GM18502 (cell line): ENCODE results near the gene PMP22.
A peak's percentile ranks its signal among the peaks of the same experiment; 100 is the strongest.
"Not testable (repeated sequence)": the region's sequence is repeated elsewhere in the genome, so short reads cannot be mapped to it uniquely, and the experiment has no call there.

ENCODE experiments used
- ATAC-seq: cut with Tn5 transposase; IDR thresholded peaks from one replicate; pipeline ENCODE4 v1.9.1; 2021; ENCODE audit warnings: mild to moderate bottlenecking; ENCODE audit not compliant: unreplicated experiment, poor library complexity

The PMP22 gene

DNA sequence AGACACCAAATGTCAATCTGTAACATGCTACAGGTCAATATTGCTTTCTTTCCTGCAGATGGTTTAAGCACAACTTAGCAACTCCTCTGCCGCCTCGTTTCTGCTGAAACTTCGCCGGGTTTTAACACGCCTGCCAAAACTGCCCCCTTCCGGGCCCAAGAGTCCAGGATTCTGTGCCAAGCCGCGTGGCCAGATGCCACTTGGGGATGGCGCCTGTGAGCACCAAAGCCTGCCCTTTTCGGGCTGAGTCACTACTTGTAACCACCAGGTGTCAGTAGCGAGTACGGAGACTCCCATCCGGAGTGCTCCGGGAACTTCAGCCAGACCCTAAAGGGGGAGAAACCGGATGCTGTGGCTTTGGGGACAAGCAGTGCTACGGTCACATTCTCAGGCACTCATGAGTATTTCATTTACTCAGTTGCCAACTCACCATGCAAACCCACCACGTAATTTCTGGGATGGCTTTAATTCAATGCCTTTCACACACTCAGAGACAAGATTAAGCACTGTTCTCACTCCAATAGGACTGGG lies 7.8 kb downstream of the PMP22 start:
- peak; percentile 78 for ATAC-seq

DNA sequence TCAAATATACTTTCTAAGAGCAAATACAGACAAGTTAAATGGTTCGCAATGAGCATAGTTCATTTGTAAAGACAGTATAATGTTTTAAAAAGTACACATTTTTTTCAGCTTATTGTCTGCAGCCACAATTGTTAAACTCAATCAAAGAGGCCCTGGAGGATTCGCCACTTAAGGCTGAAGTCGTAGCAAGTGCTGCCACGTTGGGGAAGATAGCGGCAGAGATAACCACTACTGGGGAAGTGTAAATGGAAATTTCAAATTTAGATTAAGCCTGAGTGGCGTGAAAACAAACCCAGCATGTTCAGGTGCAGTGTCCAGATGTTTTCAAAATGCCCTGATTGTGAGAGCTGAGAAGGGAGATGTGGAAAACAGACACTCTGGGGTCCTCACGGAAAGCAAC lies 8.4 kb downstream of the PMP22 start:
- no peak for ATAC-seq

DNA sequence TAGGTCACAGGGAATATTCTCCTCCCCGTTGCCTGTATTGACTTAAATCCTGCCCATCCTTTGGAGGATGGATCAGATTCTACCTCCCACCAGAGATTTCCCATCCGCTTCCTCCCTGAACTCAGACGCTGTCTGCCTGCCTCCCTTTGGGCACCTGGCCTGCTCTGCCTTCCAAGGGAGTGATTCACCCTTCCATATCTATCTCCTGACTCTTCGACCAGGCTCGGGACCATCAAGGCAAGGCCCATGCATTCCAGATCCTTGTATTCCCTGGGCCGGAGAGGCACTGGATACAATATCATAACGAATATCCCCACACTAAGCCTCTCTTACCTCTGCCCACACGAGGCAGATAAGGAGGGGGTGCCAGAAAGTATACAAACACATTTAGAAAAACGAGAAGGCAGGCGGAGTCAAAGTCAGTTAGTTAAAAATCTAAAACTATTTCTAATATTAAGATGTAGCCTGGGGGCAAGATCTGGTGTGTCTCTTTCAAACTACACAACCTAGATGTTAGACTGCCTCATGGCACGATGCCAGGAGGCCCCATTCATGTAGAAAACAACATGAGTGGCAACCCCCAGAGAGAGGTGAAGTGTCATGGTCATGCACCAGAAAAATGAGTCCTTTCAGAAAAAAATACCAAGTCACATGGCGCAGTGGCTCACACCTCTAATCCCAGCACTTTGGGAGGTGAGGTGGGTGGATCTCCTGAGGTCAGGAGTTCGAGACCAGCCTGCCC lies 9.2 kb downstream of the PMP22 start:
- ATAC-seq: no peak

DNA sequence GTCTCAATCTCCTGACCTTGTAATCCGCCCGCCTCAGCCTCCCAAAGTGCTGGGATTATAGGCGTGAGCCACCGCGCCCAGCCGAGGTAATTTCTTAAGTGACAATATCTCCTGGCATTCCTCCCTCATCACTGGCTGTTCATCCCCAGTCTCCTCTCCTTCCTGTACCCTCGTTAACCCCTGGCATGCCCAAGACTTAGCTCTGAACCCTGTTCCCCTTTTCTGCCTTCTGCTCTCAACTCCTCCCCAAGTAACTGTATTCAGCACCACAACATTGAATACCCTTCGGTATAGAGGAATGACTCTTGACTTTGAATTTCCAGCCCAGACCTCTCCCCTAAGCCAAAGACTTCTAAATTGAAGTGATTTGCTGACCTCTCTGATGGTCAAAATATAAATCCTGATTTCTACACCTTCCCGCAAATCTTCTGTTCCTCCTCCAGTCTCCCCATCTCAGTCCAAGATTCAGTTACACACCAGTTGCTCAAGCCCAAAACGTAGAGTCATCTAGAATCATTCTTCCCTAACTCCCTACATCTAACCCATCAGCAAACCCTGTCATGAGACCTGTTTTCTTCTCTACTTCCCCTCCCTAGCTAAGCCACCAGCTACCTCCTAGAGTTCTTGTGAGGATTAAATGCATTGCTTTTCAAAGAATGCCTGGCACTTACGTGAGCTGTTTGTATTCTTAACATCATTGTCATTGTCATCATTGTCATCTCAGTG lies 14.8 kb downstream of the PMP22 start:
- no peak for ATAC-seq

DNA sequence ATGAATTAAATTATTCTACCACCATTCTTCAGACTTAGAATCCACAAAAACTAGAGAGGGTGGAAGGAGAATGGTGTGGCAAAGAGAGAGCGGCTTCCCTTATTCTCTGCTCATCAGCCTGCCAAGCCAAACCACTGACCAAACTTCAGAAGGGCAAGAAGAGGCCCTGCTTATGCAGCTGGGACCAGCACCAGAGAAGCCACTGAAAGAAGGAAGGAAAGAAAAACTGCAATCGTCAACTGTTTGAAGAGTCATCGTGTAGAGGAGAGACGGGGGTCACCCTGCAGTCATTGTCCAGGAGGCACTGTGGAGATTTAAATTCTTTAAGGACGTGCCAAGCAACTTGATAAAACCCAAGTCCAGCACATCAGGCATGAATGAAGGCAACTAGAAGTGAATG lies 15.6 kb downstream of the PMP22 start:
- ATAC-seq: no peak

DNA sequence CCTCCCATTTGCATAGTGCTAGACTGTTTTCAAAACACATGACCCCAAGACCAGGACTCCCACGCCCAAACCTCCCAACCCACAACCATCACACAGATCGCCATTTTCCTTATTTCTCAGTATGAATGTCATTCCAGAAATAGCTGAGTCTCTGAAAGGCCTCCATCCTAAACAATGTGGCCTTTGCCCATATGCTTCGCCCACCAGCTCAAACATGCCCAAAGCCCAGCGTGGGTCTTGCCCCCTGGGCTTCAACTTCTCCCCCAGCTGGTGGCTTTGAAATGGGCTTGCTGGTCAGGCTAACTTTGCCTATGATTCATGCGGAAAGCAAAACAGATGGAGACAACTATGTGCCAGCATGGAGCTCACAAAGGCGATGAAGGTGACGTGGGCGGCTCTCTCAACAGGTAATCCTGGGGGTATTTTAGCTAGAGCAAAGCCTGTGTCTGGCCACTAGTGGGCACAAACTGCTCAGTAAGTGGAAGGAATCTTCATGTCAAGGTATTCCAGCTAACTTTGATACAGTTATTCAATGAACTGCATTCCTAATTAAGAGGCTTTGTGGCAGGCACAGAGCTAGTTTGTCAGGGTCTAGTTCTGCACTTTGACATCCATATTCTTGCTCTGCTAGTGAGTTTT lies 17.1 kb downstream of the PMP22 start:
- ATAC-seq: no peak

DNA sequence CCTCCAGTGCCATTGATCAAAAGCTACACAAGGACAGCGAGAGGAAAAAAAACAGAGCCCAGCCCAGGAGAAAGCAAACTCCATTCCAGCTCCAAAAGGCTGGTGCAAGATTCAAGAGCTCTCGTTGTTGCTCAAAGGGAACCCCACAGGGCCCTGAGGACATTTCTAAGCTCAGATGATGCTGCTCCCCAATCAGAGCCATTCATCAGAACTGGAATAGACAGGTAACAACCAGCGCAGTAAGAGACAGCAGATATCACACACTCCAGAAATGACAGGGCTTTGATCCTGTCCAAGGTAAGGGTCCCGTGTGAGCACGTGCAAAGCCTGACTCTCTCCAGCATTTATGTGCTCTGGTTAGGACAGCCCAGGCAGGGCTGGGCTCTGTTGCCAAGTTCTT lies 20.1 kb downstream of the PMP22 start:
- no peak for ATAC-seq

DNA sequence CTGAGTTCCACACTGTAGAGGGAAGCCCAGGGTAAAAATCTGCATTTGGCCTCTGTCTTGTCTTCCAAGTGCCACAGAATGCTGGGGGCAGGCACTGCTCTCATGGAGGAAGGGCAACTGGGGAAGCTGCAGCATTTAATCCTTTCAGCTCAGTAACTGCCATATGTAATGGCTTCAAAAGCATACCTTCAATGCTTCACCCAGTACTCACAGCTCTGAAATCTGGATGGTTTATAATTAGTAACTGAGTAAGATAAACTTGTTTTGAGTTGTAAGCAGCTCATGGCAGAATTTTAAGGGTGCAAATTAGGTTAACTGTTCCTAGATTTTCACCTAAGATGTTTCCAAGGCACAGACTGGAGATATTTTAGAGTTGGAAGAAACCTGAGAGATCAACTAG lies 24.5 kb downstream of the PMP22 start:
- no peak for ATAC-seq

DNA sequence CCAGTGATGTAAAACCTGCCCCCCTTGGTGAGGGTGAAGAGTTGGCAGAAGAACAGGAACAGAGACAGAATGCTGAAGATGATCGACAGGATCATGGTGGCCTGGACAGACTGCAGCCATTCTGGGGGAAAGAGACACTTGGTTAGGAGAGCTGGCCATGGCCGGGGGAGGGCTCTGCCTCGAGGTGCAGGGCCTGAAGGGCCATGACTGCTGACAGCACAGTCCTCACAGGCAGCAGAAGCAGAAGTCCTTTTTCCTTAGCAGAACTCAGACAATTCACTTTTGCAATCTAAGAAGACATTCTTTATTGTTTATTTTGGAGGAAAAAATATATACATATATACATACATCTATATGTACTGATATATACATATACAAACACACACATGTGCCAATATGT lies 25.6 kb downstream of the PMP22 start:
- ATAC-seq: no peak

DNA sequence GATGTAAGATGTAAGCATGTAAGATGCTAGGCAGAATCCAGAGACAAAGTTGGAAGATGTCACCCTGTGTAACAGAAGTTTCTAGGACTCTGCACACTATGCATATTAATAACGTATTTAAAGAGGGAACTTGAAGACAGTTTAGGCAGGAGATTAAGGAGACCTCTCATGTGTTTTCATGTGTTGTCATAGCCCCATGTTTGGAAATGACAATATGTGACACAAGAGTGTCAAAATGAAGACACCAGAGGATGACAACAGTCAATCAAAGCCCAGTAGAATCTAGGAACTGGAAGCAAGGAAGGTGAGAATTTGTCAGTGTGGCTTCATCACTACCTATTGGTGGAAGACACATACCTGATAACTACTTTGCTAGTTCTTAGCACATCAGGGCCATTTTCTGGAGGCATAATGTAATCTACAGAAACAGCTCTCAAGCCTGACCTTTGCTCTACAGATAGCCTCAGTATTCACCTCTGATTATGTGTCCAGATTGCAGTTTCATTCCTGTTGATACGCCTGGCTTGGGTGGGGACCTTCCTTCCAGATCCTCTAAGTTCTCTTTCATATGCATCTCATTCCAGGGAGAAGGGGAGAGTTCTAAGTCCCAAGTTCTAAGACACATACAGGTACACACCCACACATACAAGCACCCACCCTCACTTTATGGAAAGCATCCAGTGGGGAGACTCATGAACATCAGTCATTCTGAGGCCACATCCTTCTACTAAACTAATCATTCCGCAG lies 26.3 kb downstream of the PMP22 start:
- no peak for ATAC-seq

DNA sequence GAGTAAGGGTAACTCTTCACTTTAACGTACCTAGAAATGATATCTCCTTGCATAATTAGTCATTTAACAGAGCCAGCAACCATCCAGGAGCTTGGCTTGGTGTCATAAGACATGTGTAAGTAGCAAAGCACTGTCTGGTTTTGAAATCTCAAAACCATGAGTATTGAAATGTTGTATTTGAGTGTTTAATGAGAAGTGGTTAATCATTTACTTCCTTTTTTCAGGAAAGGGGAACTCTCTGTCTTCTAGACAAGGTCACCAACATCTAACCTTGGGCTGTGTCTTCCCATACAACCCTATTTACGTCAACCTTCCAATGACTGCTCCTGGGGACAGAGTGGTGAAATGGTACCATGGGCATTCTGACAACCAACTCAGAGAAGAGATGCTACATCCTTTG lies 27.1 kb downstream of the PMP22 start:
- no peak for ATAC-seq

DNA sequence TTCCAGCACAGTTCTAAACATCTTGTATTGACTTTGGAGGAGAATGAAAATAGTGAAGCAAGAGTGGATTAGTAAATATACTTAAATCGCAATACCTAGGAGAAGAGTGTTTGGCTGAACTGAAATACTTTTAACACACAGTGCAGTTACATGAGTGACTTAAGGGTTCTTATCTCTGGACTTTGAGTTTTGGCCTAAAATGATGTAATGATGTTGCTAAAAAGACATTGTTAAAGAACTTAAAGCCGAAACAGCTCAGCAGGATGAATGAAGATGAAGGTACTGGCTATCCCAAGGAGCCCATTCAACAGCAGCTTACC lies 28.1 kb downstream of the PMP22 start:
- ATAC-seq: no peak

DNA sequence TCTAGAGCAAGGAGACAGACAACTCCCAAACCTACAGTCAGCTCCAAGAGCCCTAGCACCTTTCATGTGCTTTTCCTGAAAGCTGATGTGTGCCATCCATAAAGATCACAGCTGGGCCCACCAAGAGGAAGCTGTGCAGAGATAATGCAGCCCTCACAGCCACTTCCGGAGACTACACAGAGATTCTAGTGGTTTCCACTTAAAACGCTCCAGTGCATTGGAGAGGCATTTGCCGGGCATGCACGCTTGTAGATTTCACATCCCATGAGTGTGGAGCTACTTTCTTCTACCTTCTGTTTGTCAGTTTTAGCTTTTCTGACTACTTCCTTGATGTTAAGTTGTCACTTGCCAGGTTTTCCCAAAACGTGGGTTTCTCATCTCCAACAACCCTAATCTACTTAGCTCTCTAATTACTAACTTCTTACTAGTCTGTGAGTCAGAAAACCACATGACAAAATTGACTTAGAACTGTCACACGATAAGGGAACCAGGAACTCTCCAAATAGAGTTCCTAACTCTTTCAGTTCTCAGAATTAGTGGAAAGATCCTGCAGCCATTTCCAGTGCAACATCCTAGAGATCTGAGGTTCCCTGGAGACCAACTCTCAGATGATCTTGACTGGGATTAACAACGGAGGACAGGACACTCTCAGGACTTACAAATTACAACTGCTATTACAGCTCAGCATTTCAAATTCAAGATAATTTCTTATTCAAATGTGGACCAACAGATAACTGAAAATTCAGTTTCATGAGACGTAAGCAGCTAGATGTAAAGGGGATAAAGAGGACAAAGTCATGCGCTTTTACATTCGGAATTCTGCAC lies 28.6 kb downstream of the PMP22 start:
- ATAC-seq: peak; percentile 66

DNA sequence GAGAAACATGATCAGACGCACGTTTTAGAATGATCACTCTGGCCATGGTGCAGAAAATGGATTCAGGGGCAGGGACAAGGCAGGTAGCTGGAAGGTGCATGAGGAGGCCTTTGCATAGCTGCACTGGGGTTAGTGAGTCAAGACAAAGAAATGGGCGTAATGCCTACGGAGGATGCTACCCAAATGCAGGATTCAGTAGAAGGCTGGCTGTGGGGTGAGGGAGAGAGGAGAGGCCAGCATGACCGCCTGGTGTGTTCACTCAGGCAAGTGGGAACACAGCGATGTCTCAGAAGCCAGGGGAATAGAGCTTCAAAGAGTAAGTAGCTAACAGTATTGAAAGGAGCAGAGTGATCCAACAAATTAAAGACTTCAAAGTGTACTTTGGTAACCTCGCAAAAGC lies 31.2 kb downstream of the PMP22 start:
- ATAC-seq: no peak

DNA sequence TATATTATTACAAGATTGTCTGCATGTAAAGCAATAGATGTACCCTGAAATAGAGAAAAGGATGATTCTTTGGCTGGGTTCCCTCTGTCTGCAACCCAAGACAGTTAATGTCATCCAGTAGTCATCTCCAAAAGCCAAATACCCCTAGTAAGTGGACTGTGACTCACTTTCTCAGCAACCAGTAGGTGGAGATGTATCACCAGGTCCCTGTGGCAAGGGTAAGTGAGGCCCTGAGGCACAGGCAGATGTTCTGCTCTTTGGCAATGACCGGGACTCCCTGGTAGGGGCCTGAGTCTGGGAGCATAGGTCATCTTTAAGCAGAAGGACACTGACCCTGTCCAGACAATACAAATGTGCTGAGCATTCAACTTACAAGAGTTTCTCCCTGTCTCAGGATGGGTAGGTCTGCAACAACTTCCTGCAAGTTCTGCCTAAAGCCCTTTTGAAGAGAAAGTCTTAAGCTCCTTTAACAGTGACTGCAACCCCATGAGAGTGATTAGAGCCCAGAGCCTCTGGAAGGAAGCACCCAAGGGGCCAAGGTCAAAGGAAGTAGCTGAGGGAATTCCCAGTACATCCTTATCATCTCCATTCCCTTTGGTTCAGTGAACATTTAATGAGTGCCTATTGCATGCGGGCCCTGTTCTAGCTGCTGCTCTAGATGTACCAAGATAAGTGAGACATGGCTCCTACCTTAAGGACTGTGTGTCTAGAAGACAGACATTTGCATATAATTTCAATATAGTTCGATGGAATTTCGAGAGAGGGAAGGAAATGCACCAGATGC lies 31.9 kb downstream of the PMP22 start:
- ATAC-seq: no peak

DNA sequence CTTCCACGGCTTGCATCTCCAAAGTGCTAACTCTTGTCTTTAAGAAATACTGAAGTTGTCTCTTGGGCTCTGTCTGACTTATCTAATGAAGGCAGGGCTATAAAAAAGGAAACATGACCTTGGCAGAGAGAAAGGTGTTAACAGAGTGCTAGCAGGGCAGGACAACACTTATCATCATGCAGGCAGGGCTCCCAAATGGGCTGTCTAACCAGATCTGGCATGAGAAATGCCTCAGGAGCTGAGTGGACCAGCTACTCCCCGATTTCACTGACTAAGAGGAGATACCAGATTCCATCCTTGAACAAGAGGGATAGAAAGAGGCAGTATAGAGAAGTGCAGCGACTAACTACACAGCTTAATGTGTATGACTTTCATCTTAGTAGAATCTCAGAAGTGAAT lies 32.6 kb downstream of the PMP22 start:
- no peak for ATAC-seq

DNA sequence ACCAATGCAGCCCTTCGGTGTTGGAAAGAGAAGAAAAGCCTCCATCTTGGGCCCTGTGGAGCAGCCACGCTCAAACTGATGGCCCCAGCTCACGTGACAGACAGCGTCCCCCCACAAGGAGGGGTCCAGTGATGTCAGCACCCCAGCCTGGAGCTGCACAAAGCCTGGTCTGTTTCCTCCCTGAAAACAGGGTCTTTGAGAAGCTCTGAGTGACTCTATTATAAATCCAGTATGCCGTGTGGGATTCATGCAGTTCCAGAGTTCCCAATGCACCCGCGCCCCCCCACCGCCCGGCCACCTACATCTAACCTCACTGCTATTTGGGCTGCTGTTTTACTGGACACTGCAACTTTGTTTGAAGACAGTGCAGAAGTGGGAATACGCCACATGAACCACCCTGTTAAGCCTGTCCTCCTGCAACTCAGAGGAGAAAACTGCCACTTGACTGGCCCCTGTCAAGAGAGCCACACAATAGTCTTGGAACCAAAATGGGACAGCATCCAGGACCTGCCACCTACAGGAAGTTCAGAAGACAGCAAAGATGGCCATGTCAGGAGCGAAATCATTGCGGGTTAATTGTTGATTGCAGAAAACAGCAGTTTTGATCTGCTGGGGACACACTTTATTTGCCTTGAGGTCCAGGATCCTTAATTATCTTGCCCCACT lies 33.1 kb downstream of the PMP22 start:
- no peak for ATAC-seq

DNA sequence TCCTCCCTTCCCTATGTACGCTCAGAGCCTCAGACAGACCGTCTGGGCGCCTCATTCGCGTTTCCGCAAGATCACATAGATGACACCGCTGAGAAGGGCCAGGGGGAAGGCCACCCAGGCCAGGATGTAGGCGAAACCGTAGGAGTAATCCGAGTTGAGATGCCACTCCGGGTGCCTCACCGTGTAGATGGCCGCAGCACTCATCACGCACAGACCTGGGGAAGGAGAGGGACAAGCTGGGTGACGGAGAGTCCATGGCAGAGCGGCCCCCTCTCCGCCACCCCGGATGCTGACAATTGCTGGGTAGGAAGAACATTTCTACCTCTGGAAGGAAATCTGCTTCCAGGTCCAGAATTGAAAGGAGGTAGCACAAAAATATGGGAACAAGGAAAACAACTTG lies 34.3 kb downstream of the PMP22 start:
- no peak for ATAC-seq

DNA sequence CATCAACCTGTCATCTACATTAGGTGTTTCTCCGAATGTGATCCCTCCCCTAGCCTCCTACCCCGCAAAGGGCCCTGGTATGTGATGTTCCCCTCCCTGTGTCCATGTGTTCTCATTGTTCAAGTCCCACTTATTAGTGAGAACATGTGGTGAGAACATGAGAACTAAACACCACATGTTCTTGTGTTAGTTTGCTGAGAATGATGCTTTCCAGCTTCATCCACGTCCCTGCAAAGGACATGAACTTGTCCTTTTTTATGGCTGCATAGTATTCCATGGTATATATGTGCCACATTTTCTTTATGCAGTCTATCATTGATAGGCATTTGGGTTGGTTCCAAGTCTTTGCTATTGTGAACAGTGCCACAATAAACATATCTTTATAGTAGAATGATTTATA lies 43.3 kb downstream of the PMP22 start:
- ATAC-seq: not testable (repeated sequence)
